Measurements from ENCODE around the gene LRFN3.
"Not testable (repeated sequence)": the region's sequence is repeated elsewhere in the genome, so short reads cannot be mapped to it uniquely, and the experiment has no call there.

Gene LRFN3

DNA sequence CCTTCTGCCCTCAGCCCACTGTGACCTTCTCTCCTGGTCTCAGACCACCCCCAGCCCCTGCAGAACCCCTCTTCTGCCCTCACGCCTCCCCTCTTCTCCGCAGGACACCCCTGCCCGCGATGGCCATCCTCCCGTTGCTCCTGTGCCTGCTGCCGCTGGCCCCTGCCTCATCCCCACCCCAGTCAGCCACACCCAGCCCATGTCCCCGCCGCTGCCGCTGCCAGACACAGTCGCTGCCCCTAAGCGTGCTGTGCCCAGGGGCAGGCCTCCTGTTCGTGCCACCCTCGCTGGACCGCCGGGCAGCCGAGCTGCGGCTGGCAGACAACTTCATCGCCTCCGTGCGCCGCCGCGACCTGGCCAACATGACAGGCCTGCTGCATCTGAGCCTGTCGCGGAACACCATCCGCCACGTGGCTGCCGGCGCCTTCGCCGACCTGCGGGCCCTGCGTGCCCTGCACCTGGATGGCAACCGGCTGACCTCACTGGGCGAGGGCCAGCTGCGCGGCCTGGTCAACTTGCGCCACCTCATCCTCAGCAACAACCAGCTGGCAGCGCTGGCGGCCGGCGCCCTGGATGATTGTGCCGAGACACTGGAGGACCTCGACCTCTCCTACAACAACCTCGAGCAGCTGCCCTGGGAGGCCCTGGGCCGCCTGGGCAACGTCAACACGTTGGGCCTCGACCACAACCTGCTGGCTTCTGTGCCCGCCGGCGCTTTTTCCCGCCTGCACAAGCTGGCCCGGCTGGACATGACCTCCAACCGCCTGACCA is 3.3 kb downstream of the LRFN3 start:
- DNase-seq (ENCODE audit: low read depth), result no peak

DNA sequence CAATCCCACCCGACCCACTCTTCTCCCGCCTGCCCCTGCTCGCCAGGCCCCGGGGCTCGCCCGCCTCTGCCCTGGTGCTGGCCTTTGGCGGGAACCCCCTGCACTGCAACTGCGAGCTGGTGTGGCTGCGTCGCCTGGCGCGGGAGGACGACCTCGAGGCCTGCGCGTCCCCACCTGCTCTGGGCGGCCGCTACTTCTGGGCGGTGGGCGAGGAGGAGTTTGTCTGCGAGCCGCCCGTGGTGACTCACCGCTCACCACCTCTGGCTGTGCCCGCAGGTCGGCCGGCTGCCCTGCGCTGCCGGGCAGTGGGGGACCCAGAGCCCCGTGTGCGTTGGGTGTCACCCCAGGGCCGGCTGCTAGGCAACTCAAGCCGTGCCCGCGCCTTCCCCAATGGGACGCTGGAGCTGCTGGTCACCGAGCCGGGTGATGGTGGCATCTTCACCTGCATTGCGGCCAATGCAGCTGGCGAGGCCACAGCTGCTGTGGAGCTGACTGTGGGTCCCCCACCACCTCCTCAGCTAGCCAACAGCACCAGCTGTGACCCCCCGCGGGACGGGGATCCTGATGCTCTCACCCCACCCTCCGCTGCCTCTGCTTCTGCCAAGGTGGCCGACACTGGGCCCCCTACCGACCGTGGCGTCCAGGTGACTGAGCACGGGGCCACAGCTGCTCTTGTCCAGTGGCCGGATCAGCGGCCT is 4.1 kb downstream of the LRFN3 start:
- DNase-seq (ENCODE audit: low read depth), result no peak

DNA sequence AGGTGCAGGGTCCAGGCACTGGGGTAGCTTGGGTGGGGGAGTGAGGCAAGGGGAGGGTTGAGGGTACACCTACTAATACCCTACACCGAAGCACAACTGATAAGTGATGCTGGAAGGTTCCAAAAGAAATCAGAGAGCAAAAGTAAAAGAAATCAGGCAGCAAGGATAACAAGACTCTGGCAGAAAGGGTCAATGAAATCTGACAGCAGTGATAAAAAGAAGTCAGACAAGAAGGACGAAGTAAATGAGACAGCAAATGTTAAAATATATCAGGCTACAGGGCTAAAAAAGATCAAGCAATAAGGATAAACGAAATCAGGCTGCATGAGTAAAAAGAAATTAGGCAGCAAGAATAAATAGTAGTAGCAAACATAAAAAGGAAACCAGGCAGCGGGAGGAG is 4.7 kb downstream of the LRFN3 start:
- DNase-seq (ENCODE audit: low read depth), result no peak

DNA sequence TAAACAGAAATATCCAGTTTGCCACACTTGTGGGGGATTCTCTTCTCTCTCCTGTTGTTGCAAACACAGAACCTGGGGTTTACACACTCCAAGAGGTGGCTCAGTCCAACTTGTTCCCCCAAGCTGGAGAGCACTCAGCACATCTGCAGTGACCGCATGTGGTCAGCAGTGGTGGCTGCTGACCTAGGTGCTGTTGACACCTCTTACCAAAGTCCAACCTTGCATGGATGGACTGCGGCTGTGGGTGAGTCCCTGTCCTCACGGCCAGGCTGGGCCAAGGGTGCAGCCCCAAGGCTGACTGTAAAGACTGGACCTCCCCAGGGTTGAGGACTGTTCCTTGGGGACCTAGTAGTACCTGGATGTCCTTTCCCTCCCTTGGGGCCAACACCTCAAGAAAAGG is 6.1 kb downstream of the LRFN3 start:
- DNase-seq (ENCODE audit: low read depth), result no peak

DNA sequence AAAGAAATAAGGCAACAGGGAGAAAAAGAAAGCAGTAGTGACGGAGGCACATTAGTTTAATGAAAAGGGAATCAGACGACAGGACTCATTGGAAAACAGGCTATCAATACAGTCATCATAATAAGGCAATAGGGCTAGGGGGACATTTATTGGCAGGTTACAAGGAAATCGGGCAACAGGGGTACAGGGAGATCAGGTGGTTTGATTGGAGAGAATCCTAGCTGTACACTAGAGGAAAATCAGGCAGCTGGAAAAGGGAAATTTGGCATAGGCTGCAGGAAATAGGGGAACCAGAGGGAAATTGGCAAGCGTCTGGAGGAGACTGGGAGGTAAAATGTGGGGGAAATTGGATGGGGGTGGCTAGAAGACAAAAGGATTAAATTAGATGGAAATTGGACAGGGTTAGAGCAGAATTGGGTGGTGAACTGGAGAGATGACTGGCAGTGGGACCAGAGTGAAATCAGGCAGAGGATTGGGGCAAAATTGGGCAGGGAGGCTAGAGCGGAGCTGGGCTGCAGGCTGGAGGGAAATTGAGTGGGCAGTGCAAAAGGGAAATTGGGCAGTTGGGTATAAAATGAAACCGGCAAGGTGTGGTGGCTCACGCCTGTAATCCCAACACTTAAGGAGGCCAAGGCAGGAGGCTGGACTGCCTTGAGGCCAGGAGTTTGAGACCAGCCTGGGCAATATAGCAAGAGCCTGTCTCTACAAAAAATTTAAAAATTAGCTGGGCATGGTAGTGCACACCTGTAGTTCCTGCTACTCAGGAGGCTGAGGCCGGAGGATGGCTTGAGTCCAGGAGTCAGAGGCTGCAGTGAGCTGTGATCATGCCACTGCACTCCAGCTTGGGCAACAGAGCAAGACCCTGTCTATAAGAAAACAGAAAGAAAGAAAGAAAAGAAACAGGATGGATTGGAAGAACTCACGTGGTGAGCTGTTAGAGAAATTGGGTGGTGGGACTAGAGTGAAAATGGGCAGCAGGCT is 7.4 kb downstream of the LRFN3 start:
- DNase-seq (ENCODE audit: low read depth), result no peak

DNA sequence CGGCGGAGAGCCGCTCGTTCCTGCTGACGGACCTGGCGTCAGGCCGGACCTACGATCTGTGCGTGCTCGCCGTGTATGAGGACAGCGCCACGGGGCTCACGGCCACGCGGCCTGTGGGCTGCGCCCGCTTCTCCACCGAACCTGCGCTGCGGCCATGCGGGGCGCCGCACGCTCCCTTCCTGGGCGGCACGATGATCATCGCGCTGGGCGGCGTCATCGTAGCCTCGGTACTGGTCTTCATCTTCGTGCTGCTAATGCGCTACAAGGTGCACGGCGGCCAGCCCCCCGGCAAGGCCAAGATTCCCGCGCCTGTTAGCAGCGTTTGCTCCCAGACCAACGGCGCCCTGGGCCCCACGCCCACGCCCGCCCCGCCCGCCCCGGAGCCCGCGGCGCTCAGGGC is 8.4 kb downstream of the LRFN3 start:
- no peak for DNase-seq (ENCODE audit: low read depth)

DNA sequence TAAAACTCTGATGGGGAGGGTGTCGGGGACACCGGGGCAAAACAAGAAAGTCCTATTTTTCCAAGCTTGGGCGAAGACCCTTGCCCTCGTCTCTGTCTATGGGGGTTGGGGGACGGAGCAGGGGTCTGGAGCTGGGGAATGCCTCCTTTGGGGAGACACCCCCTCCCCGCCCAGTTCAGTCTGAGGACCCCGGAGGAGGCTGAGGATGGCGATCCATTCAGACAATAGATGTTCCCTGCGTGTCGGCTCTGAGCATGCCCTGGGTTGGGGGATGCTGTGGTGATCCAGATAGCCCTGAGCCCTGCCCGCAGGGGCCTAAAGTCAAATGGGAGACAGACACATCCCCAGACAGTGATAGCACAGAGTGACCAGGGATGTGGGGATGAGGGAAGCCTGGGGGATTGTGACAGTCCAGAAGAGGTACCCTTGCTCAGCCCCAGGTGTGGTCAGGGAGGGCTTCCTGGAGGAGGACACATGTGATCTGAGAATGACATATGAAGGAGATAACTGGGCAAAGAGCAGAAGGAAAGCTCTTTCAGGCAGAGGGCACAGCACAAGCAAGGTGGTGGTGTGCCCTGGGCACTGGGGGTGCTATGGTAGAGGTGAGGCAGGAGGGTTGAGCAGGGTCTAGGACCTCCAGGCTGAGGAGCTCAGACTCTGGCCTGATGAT is 9.1 kb downstream of the LRFN3 start:
- DNase-seq (ENCODE audit: low read depth), result no peak

DNA sequence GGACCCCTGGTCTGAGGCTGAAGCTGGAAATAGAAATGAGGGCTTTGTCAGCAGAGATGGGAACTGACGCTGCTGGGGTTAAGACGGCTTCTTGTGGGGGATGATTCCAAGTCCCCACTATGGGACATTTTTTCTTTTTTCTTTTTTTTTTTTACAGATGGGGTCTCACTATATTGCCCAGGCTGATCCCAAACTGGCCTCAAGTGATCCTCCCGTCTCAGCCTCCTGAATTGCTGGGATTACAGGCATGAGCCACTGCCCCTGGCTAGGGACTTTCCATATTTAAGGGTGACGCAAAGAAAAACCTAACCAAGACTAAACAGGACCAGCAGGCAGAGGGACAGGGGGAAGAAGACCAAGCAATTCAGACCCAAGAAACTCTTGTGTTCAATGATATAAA is 10.0 kb downstream of the LRFN3 start:
- DNase-seq (ENCODE audit: low read depth), result no peak

DNA sequence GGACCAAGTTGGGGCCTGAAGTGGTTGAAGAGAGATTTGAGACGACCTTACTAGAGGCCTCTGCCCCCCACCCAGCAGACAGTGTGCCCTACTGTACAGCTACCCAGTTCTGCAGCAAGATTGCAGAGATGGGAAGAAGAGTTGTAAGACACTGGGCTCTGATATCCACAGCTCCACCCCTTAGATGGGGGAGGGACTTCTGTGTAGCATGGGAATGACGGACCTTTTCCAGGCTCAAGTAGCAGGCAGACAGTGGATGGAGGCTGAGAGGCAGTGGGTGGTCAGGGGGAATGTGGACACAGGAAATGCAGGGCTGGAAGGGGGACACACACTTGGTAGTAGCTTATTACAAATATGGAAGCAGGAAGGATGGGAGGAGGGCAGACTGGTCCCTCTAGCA is 13.0 kb downstream of the LRFN3 start:
- DNase-seq (ENCODE audit: low read depth), result no peak

DNA sequence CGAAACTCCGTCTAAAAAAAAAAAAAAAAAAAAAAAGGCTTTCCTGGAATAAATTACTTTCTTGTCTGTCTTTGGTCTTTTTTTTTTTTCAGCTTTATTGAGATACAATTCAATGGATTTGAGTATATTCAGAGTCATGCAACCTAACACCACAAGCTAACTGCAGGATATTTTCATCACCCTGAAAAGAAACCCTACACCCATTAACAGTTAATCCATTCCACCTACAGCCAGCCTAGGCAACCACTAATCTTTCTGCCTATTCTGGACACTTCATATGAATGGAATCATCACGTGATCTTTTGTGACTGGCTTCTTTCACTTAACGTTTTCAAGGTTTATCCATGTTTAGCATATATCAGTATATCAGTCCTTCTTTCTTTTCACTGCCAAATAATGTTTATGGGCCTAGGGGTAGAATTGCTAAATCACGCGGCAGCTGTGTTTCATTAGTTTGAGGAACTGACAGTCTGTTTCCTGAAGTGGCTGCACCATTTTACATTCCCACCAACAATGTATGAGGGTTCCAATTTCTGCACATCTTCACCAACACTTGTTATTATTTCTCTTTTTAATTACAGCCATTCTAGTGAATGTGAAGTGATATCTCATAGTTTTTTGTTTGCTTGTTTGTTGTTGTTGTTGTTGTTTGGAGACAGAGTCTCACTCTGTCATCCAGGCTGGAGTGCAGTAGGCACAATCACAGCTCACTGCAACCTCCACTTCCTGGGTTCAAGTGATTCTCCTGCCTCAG is 19.9 kb downstream of the LRFN3 start:
- no peak for DNase-seq (ENCODE audit: low read depth)

DNA sequence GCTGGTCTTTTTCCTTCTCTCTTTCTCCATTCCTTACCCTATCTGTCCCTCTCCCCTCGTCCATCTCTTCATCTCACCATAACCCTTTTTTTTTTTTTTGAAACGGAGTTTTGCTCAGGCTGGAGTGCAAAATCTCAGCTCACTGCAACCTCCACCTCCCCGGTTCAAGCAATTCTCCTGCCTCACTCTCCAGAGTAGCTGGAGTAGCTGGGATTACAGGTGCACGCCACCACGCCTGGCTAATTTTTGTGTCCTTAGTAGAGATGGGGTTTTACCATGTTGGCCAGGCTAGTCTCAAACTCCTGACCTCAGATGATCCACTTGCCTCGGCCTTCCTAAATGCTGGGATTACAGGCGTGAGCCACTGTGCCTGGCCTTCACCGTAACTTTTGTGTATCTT is 21.2 kb downstream of the LRFN3 start:
- DNase-seq (ENCODE audit: low read depth), result not testable (repeated sequence)

DNA sequence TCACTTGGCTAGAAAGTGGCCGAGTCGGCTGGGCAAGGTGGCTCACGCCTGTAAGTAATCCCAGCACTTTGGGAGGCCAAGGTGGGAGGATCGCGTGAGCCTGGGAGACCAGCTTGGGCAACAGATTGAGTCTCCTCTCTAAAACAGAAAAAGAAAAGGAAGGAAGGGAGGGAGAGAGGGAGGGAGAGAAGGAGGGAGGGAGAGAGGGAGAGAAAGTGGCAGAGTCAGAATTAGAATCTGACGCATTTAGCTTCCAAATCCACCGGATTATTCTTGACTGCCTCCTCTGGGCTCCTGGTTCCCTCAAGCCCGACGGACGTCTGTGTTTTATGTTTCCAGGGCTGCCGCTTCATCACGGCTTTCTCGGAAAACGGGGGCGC is 22.5 kb downstream of the LRFN3 start:
- DNase-seq (ENCODE audit: low read depth), result no peak

DNA sequence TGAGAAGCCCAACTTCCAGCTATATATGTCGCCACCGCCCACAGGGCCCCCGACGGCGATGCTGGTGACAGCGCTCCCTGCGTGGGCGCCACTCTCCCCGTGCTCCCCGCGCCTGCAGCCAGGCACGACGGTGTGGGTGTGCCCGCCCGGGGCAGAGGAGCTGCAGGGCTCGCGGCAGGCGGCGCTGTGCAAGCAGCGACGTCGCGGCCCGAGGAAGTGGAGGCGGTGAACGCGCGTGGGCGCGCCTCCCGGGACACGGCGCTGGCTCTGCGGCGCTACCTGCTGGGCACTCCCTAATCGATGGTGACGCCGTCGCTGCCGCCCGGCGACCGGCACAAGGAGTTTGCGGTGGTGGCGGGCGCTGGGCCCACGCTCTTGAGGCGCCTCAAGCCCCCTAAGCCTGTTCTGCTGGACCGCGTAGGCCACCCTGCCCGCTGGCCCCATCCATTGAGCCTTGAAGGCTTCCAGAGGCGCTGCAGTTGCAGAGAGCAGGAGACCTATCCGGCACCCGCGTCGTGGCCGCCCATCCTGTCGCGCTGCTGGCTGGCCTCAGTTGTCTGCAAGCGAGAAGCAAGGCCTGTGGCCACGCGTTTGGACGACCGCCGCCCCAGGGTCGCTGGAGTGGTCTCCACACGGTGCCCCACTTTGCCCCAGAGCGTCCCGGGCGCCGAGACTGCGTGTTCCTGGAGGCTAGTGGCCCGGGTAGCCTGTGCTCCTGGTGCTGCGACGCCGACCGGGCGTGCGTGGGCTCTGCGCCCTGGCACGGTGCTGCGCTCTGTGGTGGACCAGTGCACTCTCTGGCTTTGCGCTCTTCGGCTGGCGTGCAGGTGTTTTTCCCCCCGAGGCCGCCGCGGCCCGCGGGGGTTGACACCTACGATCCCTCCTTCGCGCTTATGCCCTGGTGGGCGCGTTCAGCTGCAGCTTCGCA is 23.1 kb downstream of the LRFN3 start:
- DNase-seq (ENCODE audit: low read depth), result peak; percentile 80

DNA sequence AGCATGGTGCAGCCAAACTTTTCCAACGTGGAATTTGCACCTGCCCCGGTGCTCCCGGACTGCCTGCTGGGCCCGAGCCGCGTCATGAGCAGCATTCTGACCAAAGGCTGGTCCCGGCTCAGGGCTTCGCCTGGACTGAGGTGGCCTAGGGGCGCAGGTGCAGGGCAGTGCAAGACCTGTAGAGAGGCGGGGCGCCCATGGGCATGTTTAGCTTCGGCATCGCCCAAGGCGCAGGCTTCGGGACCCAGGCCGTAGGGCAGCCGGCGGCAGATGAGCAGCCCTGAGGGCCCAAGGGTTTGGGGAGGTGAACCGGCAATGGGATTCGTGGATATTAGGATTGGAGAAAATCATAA is 23.8 kb downstream of the LRFN3 start:
- no peak for DNase-seq (ENCODE audit: low read depth)

DNA sequence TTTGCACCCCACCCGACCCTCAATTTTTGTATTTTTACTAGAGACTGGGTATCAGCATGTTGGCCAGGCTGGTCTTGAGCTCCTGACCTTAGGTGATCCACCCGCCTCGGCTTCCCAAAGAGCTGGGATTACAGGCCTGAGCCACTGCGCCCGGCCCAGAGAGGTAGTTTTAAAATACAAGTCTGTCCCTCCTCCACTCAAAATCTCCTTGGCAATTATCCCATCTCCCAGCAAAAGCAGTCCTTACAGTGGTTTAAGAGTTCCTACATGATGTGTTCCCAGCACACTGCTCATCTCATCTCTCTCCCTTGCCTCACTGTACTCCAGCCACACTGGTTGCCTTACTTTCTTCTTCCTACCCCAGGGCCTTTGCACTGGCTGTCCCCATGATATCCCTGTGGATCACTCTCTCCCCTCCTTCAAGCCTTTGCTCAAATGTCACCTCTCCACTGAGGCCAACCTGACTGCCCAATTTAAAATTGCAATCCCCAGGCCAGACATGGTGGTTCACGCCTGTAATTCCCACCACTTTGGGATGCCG is 24.3 kb downstream of the LRFN3 start:
- DNase-seq (ENCODE audit: low read depth), result no peak

DNA sequence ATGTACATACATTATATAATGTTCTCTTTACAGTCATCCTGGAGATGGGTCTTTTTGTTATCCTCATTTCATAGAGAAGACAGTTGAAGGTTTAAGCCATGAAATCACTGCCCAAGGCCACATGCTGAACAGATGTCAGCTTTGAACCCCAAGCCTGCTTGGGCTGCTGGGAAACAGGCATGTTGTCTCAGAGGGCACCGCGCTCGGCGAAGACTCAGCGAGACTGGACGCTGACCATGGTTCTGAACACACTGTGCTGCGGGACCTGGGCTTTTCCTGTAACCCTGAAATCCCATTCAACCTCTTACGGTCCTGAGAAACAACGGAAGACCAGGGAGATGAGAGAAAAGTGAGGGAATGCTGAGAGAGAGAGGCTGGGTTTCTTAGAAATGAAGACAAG is 27.3 kb downstream of the LRFN3 start:
- DNase-seq (ENCODE audit: low read depth), result no peak

DNA sequence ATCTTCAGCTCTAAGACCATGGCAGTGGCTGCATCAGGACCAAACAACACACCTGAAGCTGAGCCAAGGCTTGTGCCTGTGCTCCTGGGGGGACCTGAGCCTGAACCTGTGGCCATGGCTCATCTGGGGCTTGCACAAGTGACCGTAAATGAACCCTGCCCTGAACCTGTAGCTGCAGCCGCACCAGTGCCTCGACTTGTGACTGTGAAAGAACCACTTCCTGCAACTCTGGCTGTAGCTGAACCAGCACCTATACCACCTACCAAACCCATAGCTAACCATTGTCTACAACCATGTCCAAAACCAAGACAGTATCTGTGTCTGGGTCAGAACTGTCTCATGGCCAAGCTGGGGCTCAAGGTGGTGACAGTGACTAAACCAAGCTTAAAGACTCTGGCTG is 30.6 kb downstream of the LRFN3 start:
- DNase-seq (ENCODE audit: low read depth), result no peak

DNA sequence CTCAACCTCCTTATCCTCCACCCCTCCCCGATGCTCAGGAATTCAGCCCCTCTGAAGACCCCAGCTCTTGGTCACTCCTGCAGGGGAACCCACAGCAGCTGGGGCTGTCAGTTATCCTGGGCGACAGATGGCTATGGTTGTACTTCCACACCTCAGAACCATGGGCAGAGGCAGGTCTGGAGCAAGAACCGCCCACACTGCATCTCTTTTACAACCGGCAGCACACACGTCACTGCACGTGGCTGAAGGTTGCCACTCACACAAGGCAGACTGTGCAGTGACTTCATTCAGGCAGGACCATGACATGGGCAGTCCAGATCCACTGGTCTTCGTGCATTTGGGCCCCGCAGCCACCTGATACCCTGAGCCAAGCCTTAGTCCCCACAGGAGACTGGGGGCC is 37.3 kb downstream of the LRFN3 start:
- DNase-seq (ENCODE audit: low read depth), result no peak

DNA sequence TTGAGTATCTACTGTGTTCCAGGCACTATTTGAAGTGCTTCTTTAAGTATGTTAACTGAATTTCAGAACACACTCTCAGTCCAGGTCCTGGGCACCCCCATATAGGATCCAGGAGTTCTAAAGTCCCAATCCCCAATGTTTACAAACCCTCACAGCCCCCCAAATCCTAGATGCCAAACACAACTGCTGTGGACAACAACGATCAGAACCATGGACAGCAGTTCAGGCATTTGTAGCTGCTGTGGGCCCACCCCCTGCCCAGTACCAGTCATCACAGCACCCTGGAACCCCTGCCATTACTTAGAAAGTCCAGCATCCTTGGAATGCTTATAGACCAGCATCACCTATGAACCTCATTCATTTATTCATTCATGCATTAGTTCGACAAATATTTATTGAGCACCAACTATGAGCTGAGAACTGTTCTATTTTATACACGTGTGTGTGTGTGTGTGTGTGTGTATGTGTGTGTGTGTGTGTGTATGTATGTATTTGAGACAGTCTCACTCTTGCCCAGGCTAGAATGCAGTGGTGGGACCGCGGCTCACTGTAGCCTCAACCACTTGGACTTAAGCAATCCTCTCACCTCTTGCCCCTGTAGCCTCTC is 39.5 kb downstream of the LRFN3 start:
- no peak for DNase-seq (ENCODE audit: low read depth)
